ENCODE data around the gene ABCB8. TPM values are rescaled to one million over a fixed set of nuclear protein-coding genes. Genes with fewer than 3 reads are reported as not detected.

The ABCB8 gene
- total and polyA plus RNA-seq, 7 experiments from 2014 or later = 13.8 to 88.0 (median 64.4) TPM

- DNase-seq = no peak
- peaks cover 0 to 2% (median 0%) of the 10 kb centered on the region in 5 donors for H3K36me3 Mint-ChIP-seq
- CTCF ChIA-PET = no interaction called here
- H3K27me3 Mint-ChIP-seq = peaks cover 0 to 7% (median 0%) of the 10 kb centered on the region in 5 donors
- no peaks in the 10 kb centered on the region for H3K9me3 ChIP-seq (ENCODE audit: control insufficient read depth in 2 of 3, low read length in 3 of 3)
- intact Hi-C loops (cut with micrococcal nuclease) = no loop called here
- H3K4me3 ChIP-seq (ENCODE audit: low read length) = no peak overlapping the region
- peaks cover 0 to 6% (median 2%) of the 10 kb centered on the region in 7 donors for H3K4me1 Mint-ChIP-seq
- H3K4me3 Mint-ChIP-seq = no peak overlapping the region
- ATAC-seq = no peak
- no peak overlapping the region for H3K27ac ChIP-seq (ENCODE audit: low read depth, low read length)
- H3K27ac Mint-ChIP-seq = peak overlapping the region in 3 of 9 donors; percentile 29 to 36 (median 31)
- no peaks in the 10 kb centered on the region for H3K27me3 ChIP-seq (ENCODE audit: control insufficient read depth in 2 of 2, insufficient read depth in 2 of 2, low read length in 2 of 2)
- peaks cover 0 to 6% of the 10 kb centered on the region in 2 donors for H3K4me1 ChIP-seq (ENCODE audit: control insufficient read depth in 2 of 2, insufficient read depth in 2 of 2, low read length in 2 of 2)
- no peaks in the 10 kb centered on the region for H3K9me3 Mint-ChIP-seq
- H3K36me3 ChIP-seq (ENCODE audit: control insufficient read depth in 2 of 3, insufficient read depth in 3 of 3, low read length in 3 of 3) = peaks cover 0 to 41% (median 2%) of the 10 kb centered on the region in 3 experiments
- POLR2A ChIA-PET = no interaction called here
These were observed 18.6 kb downstream of the ABCB8 start for GRCh38 chr7:151046603-151047573.

- DNase-seq (no peak), ATAC-seq (no peak)
- peak within 1 kb of the TSS in 3 of 9 donors; percentile 16 to 36 (median 31) for H3K27ac Mint-ChIP-seq
- H3K4me3 ChIP-seq (ENCODE audit: low read length) = no peak within 1 kb of the TSS
- H3K36me3 ChIP-seq (ENCODE audit: control insufficient read depth in 2 of 3, insufficient read depth in 3 of 3, low read length in 3 of 3) = peaks cover 0 to 28% (median 0%) of the 10 kb centered on the region in 3 experiments
- H3K4me1 Mint-ChIP-seq = peaks cover 6 to 13% (median 10%) of the 10 kb centered on the region in 7 donors
- H3K4me1 ChIP-seq (ENCODE audit: control insufficient read depth in 2 of 2, insufficient read depth in 2 of 2, low read length in 2 of 2) = peaks cover 0 to 6% of the 10 kb centered on the region in 2 donors
- H3K36me3 Mint-ChIP-seq = peaks cover 0 to 7% (median 4%) of the 10 kb centered on the region in 5 donors
- ChIA-PET POLR2A (no interaction called here), CTCF (interaction anchor here (0.6 kb wide), 1 partner anchor 50 kb away, joined by 4 read pairs; no protein-coding TSS in a partner anchor)
- H3K27me3 ChIP-seq (ENCODE audit: control insufficient read depth in 2 of 2, insufficient read depth in 2 of 2, low read length in 2 of 2) = no peaks in the 10 kb centered on the region
- no peak within 1 kb of the TSS for H3K4me3 Mint-ChIP-seq
- intact Hi-C loops (cut with micrococcal nuclease) = no loop called here
- H3K9me3 Mint-ChIP-seq = no peaks in the 10 kb centered on the region
- peaks cover 0 to 10% (median 0%) of the 10 kb centered on the region in 5 donors for H3K27me3 Mint-ChIP-seq
- H3K9me3 ChIP-seq (ENCODE audit: control insufficient read depth in 2 of 3, low read length in 3 of 3) = no peaks in the 10 kb centered on the region
- no peak within 1 kb of the TSS for H3K27ac ChIP-seq (ENCODE audit: low read depth, low read length)
These were observed 19.9 kb downstream of the ABCB8 start, which contains the start of gene ASIC3 for GRCh38 chr7:151047976-151048815. Gene ASIC3, plus strand, starts transcription at chr7:151048531. Its CDS starts 355 bp downstream, at chr7:151048886.

DNA sequence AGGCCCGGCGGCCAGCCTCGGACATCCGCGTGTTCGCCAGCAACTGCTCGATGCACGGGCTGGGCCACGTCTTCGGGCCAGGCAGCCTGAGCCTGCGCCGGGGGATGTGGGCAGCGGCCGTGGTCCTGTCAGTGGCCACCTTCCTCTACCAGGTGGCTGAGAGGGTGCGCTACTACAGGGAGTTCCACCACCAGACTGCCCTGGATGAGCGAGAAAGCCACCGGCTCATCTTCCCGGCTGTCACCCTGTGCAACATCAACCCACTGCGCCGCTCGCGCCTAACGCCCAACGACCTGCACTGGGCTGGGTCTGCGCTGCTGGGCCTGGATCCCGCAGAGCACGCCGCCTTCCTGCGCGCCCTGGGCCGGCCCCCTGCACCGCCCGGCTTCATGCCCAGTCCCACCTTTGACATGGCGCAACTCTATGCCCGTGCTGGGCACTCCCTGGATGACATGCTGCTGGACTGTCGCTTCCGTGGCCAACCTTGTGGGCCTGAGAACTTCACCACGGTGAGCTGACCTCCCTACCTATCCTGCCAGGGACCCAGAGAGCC is 20.7 kb downstream of the ABCB8 start:
- peaks cover 6 to 16% (median 14%) of the 10 kb centered on the region in 7 donors for H3K4me1 Mint-ChIP-seq

GRCh38 chr7:151051108-151051507 is 22.9 kb downstream of the ABCB8 start:
- peaks cover 0 to 6% of the 10 kb centered on the region in 2 donors for H3K4me1 ChIP-seq (ENCODE audit: control insufficient read depth in 2 of 2, insufficient read depth in 2 of 2, low read length in 2 of 2)
- DNase-seq = peak; percentile 55 to 75 (median 69)
- intact Hi-C loops (cut with micrococcal nuclease) = loop anchor here in 1 of 2 donors (1.0 kb wide), 3 partner anchors 8 to 65 kb away; partner anchors contain the start of genes ABCB8 and SLC4A2
- peaks cover 0 to 10% (median 0%) of the 10 kb centered on the region in 5 donors for H3K27me3 Mint-ChIP-seq
- CTCF ChIA-PET = no interaction called here
- H3K9me3 ChIP-seq (ENCODE audit: control insufficient read depth in 2 of 3, low read length in 3 of 3) = no peaks in the 10 kb centered on the region
- POLR2A ChIA-PET = interaction anchor here (0.8 to 1.6 kb wide), 4 partner anchors 23 to 37 kb away, joined by 3 to 4 read pairs (median 3); partner anchors contain the start of gene ABCB8
- H3K4me1 Mint-ChIP-seq = peaks cover 6 to 19% (median 14%) of the 10 kb centered on the region in 7 donors
- no peak overlapping the region for H3K4me3 ChIP-seq (ENCODE audit: low read length)
- no peak overlapping the region for H3K27ac ChIP-seq (ENCODE audit: low read depth, low read length)
- peaks cover 0 to 1% (median 0%) of the 10 kb centered on the region in 11 donors for H3K9me3 Mint-ChIP-seq
- H3K36me3 Mint-ChIP-seq = peaks cover 0 to 5% (median 4%) of the 10 kb centered on the region in 5 donors
- ATAC-seq = peak; percentile 88
- H3K36me3 ChIP-seq (ENCODE audit: control insufficient read depth in 2 of 3, insufficient read depth in 3 of 3, low read length in 3 of 3) = no peaks in the 10 kb centered on the region
- H3K4me3 Mint-ChIP-seq = no peak overlapping the region
- H3K27ac Mint-ChIP-seq = no peak overlapping the region
- H3K27me3 ChIP-seq (ENCODE audit: control insufficient read depth in 2 of 2, insufficient read depth in 2 of 2, low read length in 2 of 2) = no peaks in the 10 kb centered on the region

More for the DNA sequence above, 20.7 kb downstream of the ABCB8 start:
- H3K36me3 ChIP-seq (ENCODE audit: control insufficient read depth in 2 of 3, insufficient read depth in 3 of 3, low read length in 3 of 3) = peaks cover 0 to 20% (median 0%) of the 10 kb centered on the region in 3 experiments
- no peak overlapping the region for H3K27ac ChIP-seq (ENCODE audit: low read depth, low read length)
- no peak overlapping the region for H3K4me3 ChIP-seq (ENCODE audit: low read length)
- Mint-ChIP-seq H3K4me3 (no peak overlapping the region), H3K27ac (no peak overlapping the region), H3K9me3 (no peaks in the 10 kb centered on the region), H3K36me3 (peaks cover 0 to 7% (median 4%) of the 10 kb centered on the region in 5 donors), H3K27me3 (peaks cover 0 to 10% (median 0%) of the 10 kb centered on the region in 5 donors)
- no peak for ATAC-seq
- CTCF ChIA-PET = interaction anchor here (0.6 kb wide), 1 partner anchor 50 kb away, joined by 4 read pairs; no protein-coding TSS in a partner anchor
- DNase-seq = no peak
- H3K4me1 ChIP-seq (ENCODE audit: control insufficient read depth in 2 of 2, insufficient read depth in 2 of 2, low read length in 2 of 2) = peaks cover 0 to 6% of the 10 kb centered on the region in 2 donors
- POLR2A ChIA-PET = no interaction called here
- H3K27me3 ChIP-seq (ENCODE audit: control insufficient read depth in 2 of 2, insufficient read depth in 2 of 2, low read length in 2 of 2) = no peaks in the 10 kb centered on the region
- no peaks in the 10 kb centered on the region for H3K9me3 ChIP-seq (ENCODE audit: control insufficient read depth in 2 of 3, low read length in 3 of 3)
- intact Hi-C loops (cut with micrococcal nuclease) = no loop called here

- Mint-ChIP-seq H3K9me3 (peaks cover 0 to 1% (median 0%) of the 10 kb centered on the region in 11 donors), H3K4me1 (peaks cover 16 to 27% (median 26%) of the 10 kb centered on the region in 7 donors), H3K36me3 (peaks cover 0 to 5% (median 4%) of the 10 kb centered on the region in 5 donors), H3K4me3 (no peak overlapping the region), H3K27ac (no peak overlapping the region), H3K27me3 (peaks cover 0 to 10% (median 0%) of the 10 kb centered on the region in 5 donors)
- ChIA-PET POLR2A (no interaction called here), CTCF (interaction anchor here (0.6 kb wide), 1 partner anchor 42 kb away, joined by 3 read pairs; no protein-coding TSS in a partner anchor)
- DNase-seq = no peak
- Histone ChIP-seq H3K4me1 (ENCODE audit: control insufficient read depth in 2 of 2, insufficient read depth in 2 of 2, low read length in 2 of 2) (peaks cover 6 to 14% of the 10 kb centered on the region in 2 donors), H3K9me3 (ENCODE audit: control insufficient read depth in 2 of 3, low read length in 3 of 3) (no peaks in the 10 kb centered on the region), H3K27me3 (ENCODE audit: control insufficient read depth in 2 of 2, insufficient read depth in 2 of 2, low read length in 2 of 2) (no peaks in the 10 kb centered on the region), H3K27ac (ENCODE audit: low read depth, low read length) (no peak overlapping the region), H3K36me3 (ENCODE audit: control insufficient read depth in 2 of 3, insufficient read depth in 3 of 3, low read length in 3 of 3) (no peaks in the 10 kb centered on the region), H3K4me3 (ENCODE audit: low read length) (no peak overlapping the region)
- no peak for ATAC-seq
- intact Hi-C loops (cut with micrococcal nuclease) = no loop called here
These were observed 24.8 kb downstream of the ABCB8 start for GRCh38 chr7:151053096-151053495.

GRCh38 chr7:151053751-151054150 is 25.5 kb downstream of the ABCB8 start:
- Histone ChIP-seq H3K4me3 (ENCODE audit: low read length) (no peak overlapping the region), H3K4me1 (ENCODE audit: control insufficient read depth in 2 of 2, insufficient read depth in 2 of 2, low read length in 2 of 2) (peaks cover 12 to 19% of the 10 kb centered on the region in 2 donors), H3K36me3 (ENCODE audit: control insufficient read depth in 2 of 3, insufficient read depth in 3 of 3, low read length in 3 of 3) (no peaks in the 10 kb centered on the region), H3K9me3 (ENCODE audit: control insufficient read depth in 2 of 3, low read length in 3 of 3) (no peaks in the 10 kb centered on the region), H3K27ac (ENCODE audit: low read depth, low read length) (no peak overlapping the region), H3K27me3 (ENCODE audit: control insufficient read depth in 2 of 2, insufficient read depth in 2 of 2, low read length in 2 of 2) (no peaks in the 10 kb centered on the region)
- peaks cover 0 to 1% (median 0%) of the 10 kb centered on the region in 11 donors for H3K9me3 Mint-ChIP-seq
- no peak overlapping the region for H3K4me3 Mint-ChIP-seq
- intact Hi-C loops (cut with micrococcal nuclease) = no loop called here
- CTCF ChIA-PET = no interaction called here
- no peak overlapping the region for H3K27ac Mint-ChIP-seq
- POLR2A ChIA-PET = no interaction called here
- peaks cover 0 to 10% (median 0%) of the 10 kb centered on the region in 5 donors for H3K27me3 Mint-ChIP-seq
- DNase-seq (no peak), ATAC-seq (no peak)
- peaks cover 0 to 5% (median 4%) of the 10 kb centered on the region in 5 donors for H3K36me3 Mint-ChIP-seq
- H3K4me1 Mint-ChIP-seq = peaks cover 21 to 31% (median 27%) of the 10 kb centered on the region in 7 donors

Data from naive thymus-derived CD4-positive, alpha-beta T cell (primary cell).